ENCODE results near the gene GPR37L1. TPM values are rescaled to one million over a fixed set of nuclear protein-coding genes. Genes with fewer than 3 reads are reported as not detected.

Gene GPR37L1
- total and polyA plus RNA-seq, 2 of the 8 experiments (the other 6 are each of a cell fraction or from before 2014, with no cell fraction given), result 0.13 to 0.23 TPM

DNA sequence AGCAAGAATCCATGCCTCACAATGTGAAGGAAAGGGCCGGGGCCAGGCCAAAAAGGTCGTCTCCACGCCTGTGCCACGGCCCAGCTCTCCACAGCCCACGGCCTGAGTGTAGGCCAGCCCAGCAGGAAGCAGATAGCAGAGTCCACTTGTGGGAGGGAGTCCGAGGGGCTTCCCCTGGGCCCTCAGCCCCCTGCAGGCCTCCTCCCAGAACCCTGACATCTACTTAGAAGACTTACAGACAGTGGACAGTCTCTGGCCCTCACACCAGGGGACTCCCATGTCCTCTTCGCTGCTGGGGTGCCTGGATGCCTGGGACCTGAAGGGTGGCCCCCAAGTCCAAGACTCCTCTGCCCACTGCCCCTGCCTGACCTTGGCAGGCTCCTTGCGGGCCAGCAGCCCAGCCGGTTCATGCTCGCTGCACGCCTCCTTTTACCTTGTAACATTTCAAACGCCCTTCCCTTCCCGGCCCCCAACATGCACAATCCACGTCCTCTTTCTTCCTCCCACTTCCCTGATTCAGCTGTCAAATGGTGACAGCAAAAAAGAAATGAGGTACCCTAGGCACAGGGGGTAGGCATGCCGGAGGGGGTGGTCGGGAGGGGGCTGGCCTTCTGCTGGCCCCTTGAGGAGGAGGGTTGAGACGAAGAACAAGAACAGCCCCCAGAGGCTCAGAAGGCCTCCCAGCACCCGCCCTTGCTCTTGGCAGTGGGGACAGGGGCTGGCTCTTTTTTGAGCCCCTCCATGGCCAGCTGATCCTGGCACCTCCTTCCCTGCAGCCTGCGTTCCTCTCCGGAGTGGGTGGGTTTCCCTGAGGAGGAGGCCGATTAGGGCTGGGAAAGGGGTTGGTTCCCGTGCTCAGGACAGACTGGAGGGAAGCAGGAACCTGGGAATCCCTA lies 38.7 kb downstream of the GPR37L1 start (continued):
- TF ChIP-seq CTBP2 (IDR thresholded peaks at IDR 0.05; ENCODE audit: borderline replicate concordance, insufficient read depth, insufficient read length, low read length) (no peak), GTF2F1 (IDR thresholded peaks at IDR 0.05; ENCODE audit: borderline replicate concordance, low read depth, low read length) (no peak), KDM1A (IDR thresholded peaks at IDR 0.05; ENCODE audit: borderline replicate concordance, low read length) (no peak), CHD2 (IDR thresholded peaks at IDR 0.05; ENCODE audit: low read length) (no peak)
